Skeletal muscle satellite cell (primary cell): ENCODE data around the gene JSRP1. TPM values are rescaled to one million over a fixed set of nuclear protein-coding genes. Genes with fewer than 3 reads are reported as not detected.

Experiments
- H3K27me3 ChIP-seq: 2 replicates; pipeline ENCODE4 v1.7.0; 2013; ENCODE audit warnings: low read length; ENCODE audit not compliant: control insufficient read depth, insufficient read depth
- H3K36me3 ChIP-seq: 2 replicates; pipeline ENCODE4 v1.7.0; 2013; ENCODE audit warnings: mild to moderate bottlenecking, control low read depth, low read length; ENCODE audit not compliant: insufficient read depth
- H3K4me1 ChIP-seq: 2 replicates; pipeline ENCODE4 v1.7.0; 2013; ENCODE audit warnings: low read length; ENCODE audit not compliant: control insufficient read depth, insufficient read depth
- H3K4me2 ChIP-seq: 2 replicates; pipeline ENCODE4 v1.7.0; 2013; ENCODE audit warnings: mild to moderate bottlenecking, low read length
- H3K4me3 ChIP-seq: 2 replicates; pipeline ENCODE4 v1.7.0; 2013; ENCODE audit warnings: low read length
- H3K9ac ChIP-seq: 2 replicates; pipeline ENCODE4 v1.7.0; 2013; ENCODE audit warnings: mild to moderate bottlenecking, low read depth, low read length, moderate library complexity
- H3K9me3 ChIP-seq: replicated peaks from 2 replicates; pipeline ENCODE4 v1.7.0; 2013; ENCODE audit warnings: mild to moderate bottlenecking, control low read depth, low read length
- small RNA-seq: library from RNA; depleted of rRNA; stranded (forward); fragments of <200 nt; gene quantifications from one replicate; pipeline ENCODE3, GENCODE V24; 2012

JSRP1 gene

GRCh38 chr19:2212861-2213711 lies 43.1 kb downstream of the JSRP1 start:
- H3K4me2 ChIP-seq, result no peak overlapping the region
- peaks cover 24% of the 10 kb centered on the region for H3K4me1 ChIP-seq
- H3K4me3 ChIP-seq, result no peak overlapping the region
- peaks cover 92% of the 10 kb centered on the region for H3K36me3 ChIP-seq
- H3K27me3 ChIP-seq, result no peaks in the 10 kb centered on the region
- H3K9me3 ChIP-seq, result no peaks in the 10 kb centered on the region
- H3K9ac ChIP-seq, result no peak overlapping the region

- Histone ChIP-seq H3K9ac (no peak overlapping the region), H3K9me3 (no peaks in the 10 kb centered on the region), H3K36me3 (peaks cover 91% of the 10 kb centered on the region), H3K4me3 (no peak overlapping the region), H3K4me1 (peaks cover 33% of the 10 kb centered on the region), H3K27me3 (no peaks in the 10 kb centered on the region), H3K4me2 (no peak overlapping the region)
These were observed 45.1 kb downstream of the JSRP1 start for GRCh38 chr19:2210987-2211740.

GRCh38 chr19:2210206-2210605 lies 46.0 kb downstream of the JSRP1 start:
- H3K27me3 ChIP-seq, result no peaks in the 10 kb centered on the region
- no peak overlapping the region for H3K9ac ChIP-seq

GRCh38 chr19:2209408-2209807 lies 46.8 kb downstream of the JSRP1 start:
- Histone ChIP-seq H3K4me2 (no peak overlapping the region), H3K4me3 (no peak overlapping the region), H3K9me3 (no peaks in the 10 kb centered on the region), H3K9ac (no peak overlapping the region), H3K27me3 (no peaks in the 10 kb centered on the region), H3K4me1 (peaks cover 33% of the 10 kb centered on the region), H3K36me3 (peaks cover 76% of the 10 kb centered on the region)

More at GRCh38 chr19:2210206-2210605, 46.0 kb downstream of the JSRP1 start:
- H3K36me3 ChIP-seq, result peaks cover 81% of the 10 kb centered on the region
- H3K4me2 ChIP-seq, result no peak overlapping the region
- H3K9me3 ChIP-seq, result no peaks in the 10 kb centered on the region
- no peak overlapping the region for H3K4me3 ChIP-seq
- H3K4me1 ChIP-seq, result peaks cover 33% of the 10 kb centered on the region

GRCh38 chr19:2208975-2209374 lies 47.2 kb downstream of the JSRP1 start:
- Histone ChIP-seq H3K27me3 (no peaks in the 10 kb centered on the region), H3K9me3 (no peaks in the 10 kb centered on the region), H3K9ac (no peak overlapping the region), H3K4me2 (peak overlapping the region; percentile 57), H3K4me3 (no peak overlapping the region), H3K4me1 (peaks cover 29% of the 10 kb centered on the region), H3K36me3 (peaks cover 74% of the 10 kb centered on the region)

- H3K4me3 ChIP-seq, result peak overlapping the region; percentile 18
- H3K9ac ChIP-seq, result peak overlapping the region; percentile 19
- no peaks in the 10 kb centered on the region for H3K9me3 ChIP-seq
- peak overlapping the region; percentile 57 for H3K4me2 ChIP-seq
- H3K27me3 ChIP-seq, result no peaks in the 10 kb centered on the region
- peaks cover 75% of the 10 kb centered on the region for H3K36me3 ChIP-seq
- H3K4me1 ChIP-seq, result peaks cover 22% of the 10 kb centered on the region
These were observed 48.0 kb downstream of the JSRP1 start for GRCh38 chr19:2207991-2208860.

GRCh38 chr19:2207008-2207407 lies 49.2 kb downstream of the JSRP1 start:
- peaks cover 73% of the 10 kb centered on the region for H3K36me3 ChIP-seq

GRCh38 chr19:2202366-2202765 lies 53.9 kb downstream of the JSRP1 start:
- no peaks in the 10 kb centered on the region for H3K9me3 ChIP-seq
- peaks cover 51% of the 10 kb centered on the region for H3K36me3 ChIP-seq
- no peak overlapping the region for H3K9ac ChIP-seq

More at GRCh38 chr19:2207008-2207407, 49.2 kb downstream of the JSRP1 start:
- peaks cover 21% of the 10 kb centered on the region for H3K4me1 ChIP-seq
- H3K4me2 ChIP-seq, result no peak overlapping the region
- H3K4me3 ChIP-seq, result no peak overlapping the region
- no peaks in the 10 kb centered on the region for H3K27me3 ChIP-seq
- no peak overlapping the region for H3K9ac ChIP-seq
- H3K9me3 ChIP-seq, result no peaks in the 10 kb centered on the region

More at GRCh38 chr19:2202366-2202765, 53.9 kb downstream of the JSRP1 start:
- no peak overlapping the region for H3K4me3 ChIP-seq
- no peak overlapping the region for H3K4me2 ChIP-seq
- H3K27me3 ChIP-seq, result no peaks in the 10 kb centered on the region
- peaks cover 3% of the 10 kb centered on the region for H3K4me1 ChIP-seq

Small RNA genes lying within 50 kb of the gene (small RNA-seq; reads per million reads assigned to genes)
- gene MIR1227, result not detected
